Loucy (cell line): ENCODE results near the gene RBFOX2.

Source experiments
- H2AFZ ChIP-seq: fragments of 200-600 bp; sonication (generic); 2 replicates; pipeline ENCODE4 v1.6.0; 2016; ENCODE audit warnings: antibody characterized with exemption, mild to moderate bottlenecking, low read length, moderate library complexity
- H3F3A ChIP-seq: fragments of 200-600 bp; 2 replicates; pipeline ENCODE4 v1.6.0; 2016; ENCODE audit warnings: antibody characterized with exemption, low read depth, mild to moderate bottlenecking
- H3K27me3 ChIP-seq: fragments of 200-600 bp; sonication (generic); 2 replicates; pipeline ENCODE4 v1.6.1; 2014; ENCODE audit warnings: low read length, mild to moderate bottlenecking; ENCODE audit not compliant: insufficient read depth, poor library complexity, severe bottlenecking
- H3K36me3 ChIP-seq: fragments of 200-600 bp; sonication (generic); 2 replicates; pipeline ENCODE4 v1.6.1; 2016; ENCODE audit warnings: low read length; ENCODE audit not compliant: insufficient read depth
- H3K4me1 ChIP-seq: fragments of 200-600 bp; sonication (generic); 2 replicates; pipeline ENCODE4 v1.5.1; 2014; ENCODE audit warnings: low read length, mild to moderate bottlenecking; ENCODE audit not compliant: insufficient read depth, poor library complexity, severe bottlenecking
- H3K4me2 ChIP-seq: fragments of 200-600 bp; sonication (generic); 2 replicates; pipeline ENCODE4 v1.6.0; 2014; ENCODE audit warnings: antibody characterized with exemption, low read length, low read depth, mild to moderate bottlenecking; ENCODE audit not compliant: poor library complexity, severe bottlenecking
- H3K4me3 ChIP-seq: fragments of 200-600 bp; sonication (generic); 2 replicates; pipeline ENCODE4 v1.5.1; 2014; ENCODE audit warnings: low read length, mild to moderate bottlenecking, mixed read lengths; ENCODE audit not compliant: poor library complexity, severe bottlenecking
- H3K79me2 ChIP-seq: fragments of 200-600 bp; sonication (generic); 2 replicates; pipeline ENCODE4 v1.6.1; 2014; ENCODE audit warnings: low read length; ENCODE audit not compliant: insufficient read depth
- H3K9ac ChIP-seq: fragments of 200-600 bp; sonication (generic); 2 replicates; pipeline ENCODE4 v1.6.0; 2014; ENCODE audit warnings: mild to moderate bottlenecking, low read depth, low read length, moderate library complexity; ENCODE audit not compliant: poor library complexity, severe bottlenecking
- H3K9me2 ChIP-seq: fragments of 200-600 bp; sonication (generic); replicated peaks from 2 replicates; pipeline ENCODE4 v1.6.1; 2016; ENCODE audit warnings: low read depth, low read length, mixed read lengths
- H3K9me3 ChIP-seq: fragments of 200-600 bp; sonication (generic); 2 replicates; pipeline ENCODE4 v1.6.1; 2014; ENCODE audit warnings: mild to moderate bottlenecking, antibody characterized with exemption, low read length, low read depth; ENCODE audit not compliant: insufficient read depth
- H4K20me1 ChIP-seq: fragments of 200-600 bp; sonication (generic); 2 replicates; pipeline ENCODE4 v1.6.0; 2014; ENCODE audit warnings: antibody characterized with exemption, low read length, mild to moderate bottlenecking; ENCODE audit not compliant: insufficient read depth, poor library complexity, severe bottlenecking
- CTCF ChIP-seq: fragments of 200-600 bp; sonication (generic); conservative IDR thresholded peaks from 2 replicates; pipeline ENCODE4 v1.5.1; 2014; ENCODE audit warnings: mild to moderate bottlenecking, antibody characterized with exemption, low read length
- EZH2phosphoT487 ChIP-seq: fragments of 200-600 bp; IDR thresholded peaks from 2 replicates; pipeline ENCODE4 v1.6.1; 2018; ENCODE audit warnings: antibody characterized with exemption, mild to moderate bottlenecking, moderate library complexity, borderline replicate concordance

Gene RBFOX2

GRCh38 chr22:35854334-35854733, 174.3 kb downstream of the RBFOX2 start:
- no peaks in the 10 kb centered on the region for H3K36me3 ChIP-seq
- no peaks in the 10 kb centered on the region for H3K27me3 ChIP-seq
- no peaks in the 10 kb centered on the region for H3F3A ChIP-seq
- no peaks in the 10 kb centered on the region for H4K20me1 ChIP-seq
- TF ChIP-seq CTCF (no peak), EZH2phosphoT487 (no peak)
- H3K9ac ChIP-seq = no peak overlapping the region
- no peaks in the 10 kb centered on the region for H3K4me1 ChIP-seq
- no peak overlapping the region for H2AFZ ChIP-seq
- no peaks in the 10 kb centered on the region for H3K79me2 ChIP-seq
- H3K4me3 ChIP-seq = no peak overlapping the region
- no peaks in the 10 kb centered on the region for H3K9me3 ChIP-seq
- H3K4me2 ChIP-seq = no peak overlapping the region
- H3K9me2 ChIP-seq = no peaks in the 10 kb centered on the region

GRCh38 chr22:35852076-35852475, 176.5 kb downstream of the RBFOX2 start:
- Histone ChIP-seq H3K79me2 (no peaks in the 10 kb centered on the region), H3K4me2 (no peak overlapping the region), H3K9me2 (no peaks in the 10 kb centered on the region), H3K36me3 (no peaks in the 10 kb centered on the region), H3K27me3 (no peaks in the 10 kb centered on the region), H3K4me1 (no peaks in the 10 kb centered on the region), H4K20me1 (no peaks in the 10 kb centered on the region), H3K4me3 (no peak overlapping the region), H2AFZ (no peak overlapping the region), H3F3A (no peaks in the 10 kb centered on the region), H3K9me3 (no peaks in the 10 kb centered on the region), H3K9ac (no peak overlapping the region)
- TF ChIP-seq EZH2phosphoT487 (no peak), CTCF (no peak)

GRCh38 chr22:35850831-35851230, 177.8 kb downstream of the RBFOX2 start:
- no peak overlapping the region for H3K4me3 ChIP-seq
- no peak for TF ChIP-seq EZH2phosphoT487
- TF ChIP-seq CTCF = no peak
- no peaks in the 10 kb centered on the region for H3K27me3 ChIP-seq
- no peak overlapping the region for H3K9ac ChIP-seq
- H3F3A ChIP-seq = no peaks in the 10 kb centered on the region
- H3K9me2 ChIP-seq = no peaks in the 10 kb centered on the region
- H3K36me3 ChIP-seq = no peaks in the 10 kb centered on the region
- no peak overlapping the region for H2AFZ ChIP-seq
- H3K9me3 ChIP-seq = no peaks in the 10 kb centered on the region
- H3K4me1 ChIP-seq = no peaks in the 10 kb centered on the region
- H4K20me1 ChIP-seq = no peaks in the 10 kb centered on the region
- no peak overlapping the region for H3K4me2 ChIP-seq
- no peaks in the 10 kb centered on the region for H3K79me2 ChIP-seq
